H1 (cell line): ENCODE results near the gene CLBA1. TPM values are rescaled to one million over a fixed set of nuclear protein-coding genes. Genes with fewer than 3 reads are reported as not detected.

Experiments used
- CTCF ChIA-PET: fragments of 300-600 bp; sonication (Branson Sonifier 250); formaldehyde crosslinking; loops from one replicate; lab custom pipeline; 2021; ENCODE audit not compliant: partially characterized antibody; lab: Charles Lee
- POLR2A ChIA-PET: fragments of 300-600 bp; sonication (Branson Sonifier 250); formaldehyde crosslinking; loops from one replicate; lab custom pipeline; 2021; ENCODE audit warnings: inconsistent platforms; ENCODE audit not compliant: partially characterized antibody; lab: Charles Lee
- DNase-seq, 2 experiments: peaks; one replicate each; pipeline versions ENCODE4 v3.0.0 to v3.0.0-alpha.2; 2010 to 2022; ENCODE audit warnings: low spot score in 2 of 2, low read depth in 1 of 2, mixed read lengths in 1 of 2
- FAIRE-seq: peaks from 2 replicates; lab custom pipeline; 2011; peaks lifted over from hg19 to GRCh38; lab: Jason Lieb, UNC
- H2AFZ ChIP-seq: 2 replicates; pipeline ENCODE4 v1.8.1; 2012; ENCODE audit warnings: low read length, inconsistent platforms
- H2AK5ac ChIP-seq: 2 replicates; pipeline ENCODE4 v1.6.1; 2013; ENCODE audit warnings: low read depth, low read length
- H2BK120ac ChIP-seq: replicated peaks from 2 replicates; pipeline ENCODE3; 2013; ENCODE audit warnings: low read depth, low read length, inconsistent platforms
- H2BK12ac ChIP-seq: 2 replicates; pipeline ENCODE4 v1.6.1; 2013; ENCODE audit warnings: low read depth, low read length
- H2BK15ac ChIP-seq: 2 replicates; pipeline ENCODE4 v1.6.1; 2013; ENCODE audit warnings: low read length
- H2BK20ac ChIP-seq: 2 replicates; pipeline ENCODE4 v1.6.1; 2013; ENCODE audit warnings: low read length
- H2BK5ac ChIP-seq: 2 replicates; pipeline ENCODE4 v1.6.1; 2013; ENCODE audit warnings: low read depth, low read length
- H3K14ac ChIP-seq: 2 replicates; pipeline ENCODE4 v1.6.1; 2013; ENCODE audit warnings: inconsistent platforms; ENCODE audit not compliant: insufficient read length
- H3K18ac ChIP-seq: 2 replicates; pipeline ENCODE4 v1.6.1; 2013; ENCODE audit warnings: low read length; ENCODE audit errors: extremely low read depth
- H3K23ac ChIP-seq: 2 replicates; pipeline ENCODE4 v1.6.1; 2013; ENCODE audit warnings: inconsistent platforms; ENCODE audit not compliant: insufficient read length
- H3K23me2 ChIP-seq: 2 replicates; pipeline ENCODE4 v1.6.1; 2013; ENCODE audit warnings: low read depth, low read length
- H3K27ac ChIP-seq: 2 replicates; pipeline ENCODE4 v1.6.1; 2011; ENCODE audit warnings: low read depth, low read length, inconsistent platforms
- H3K27me3 ChIP-seq, 4 experiments: replicated peaks in 1 of 4; 1 replicate in 1 of 4; 2 replicates in 3 of 4; pipeline versions ENCODE4 v1.6.1 to v1.8.1; 2011 to 2013; ENCODE audit warnings: low read length in 3 of 4, mild to moderate bottlenecking in 3 of 4, inconsistent platforms in 2 of 4, mixed read lengths in 2 of 4, moderate library complexity in 1 of 4; ENCODE audit not compliant: control insufficient read depth in 3 of 4, insufficient read depth in 3 of 4; ENCODE audit errors: extremely low read depth in 1 of 4
- H3K36me3 ChIP-seq, 4 experiments: 2 replicates each; pipeline versions ENCODE4 v1.6.1 to v1.8.1; 2011 to 2013; ENCODE audit warnings: mild to moderate bottlenecking in 4 of 4, low read length in 3 of 4, moderate library complexity in 2 of 4, control low read depth in 1 of 4, inconsistent platforms in 1 of 4; ENCODE audit not compliant: insufficient read depth in 4 of 4, control insufficient read depth in 2 of 4
- H3K4ac ChIP-seq: replicated peaks from 2 replicates; pipeline ENCODE3; 2013; ENCODE audit warnings: low read length, low read depth, mixed read lengths, inconsistent platforms; ENCODE audit not compliant: insufficient read length
- H3K4me1 ChIP-seq, 4 experiments: replicated peaks in 1 of 4; 1 replicate in 1 of 4; 2 replicates in 3 of 4; pipeline versions ENCODE4 v1.6.1 to v1.8.1; 2011 to 2013; ENCODE audit warnings: low read length in 3 of 4, inconsistent platforms in 2 of 4, mixed read lengths in 1 of 4; ENCODE audit not compliant: insufficient read depth in 4 of 4, control insufficient read depth in 3 of 4
- H3K4me2 ChIP-seq, 2 experiments: 2 replicates each; pipeline versions ENCODE4 v1.6.1 to v1.8.1; 2011 to 2013; ENCODE audit warnings: low read depth in 2 of 2, low read length in 2 of 2, control low read depth in 1 of 2, inconsistent platforms in 1 of 2, mild to moderate bottlenecking in 1 of 2; ENCODE audit not compliant: insufficient read depth in 1 of 2
- H3K4me3 ChIP-seq, 4 experiments: fragments of 200-600, 300-600 bp in 1 of 4; sonication (generic), shearing (Covaris generic), sonication (Bioruptor Twin) in 1 of 4; 2 replicates each; pipeline versions ENCODE4 v1.5.1 to v1.8.1; 2011 to 2016; ENCODE audit warnings: low read length in 4 of 4, low read depth in 3 of 4, control low read depth in 2 of 4, inconsistent platforms in 2 of 4, mild to moderate bottlenecking in 2 of 4, mixed read lengths in 1 of 4, moderate library complexity in 1 of 4; ENCODE audit not compliant: insufficient read depth in 2 of 4; ENCODE audit errors: extremely low read depth in 1 of 4
- H3K56ac ChIP-seq: replicated peaks from 2 replicates; pipeline ENCODE3; 2013; ENCODE audit warnings: low read depth, mild to moderate bottlenecking, mixed read lengths, low read length, inconsistent platforms; ENCODE audit not compliant: insufficient read length
- H3K79me1 ChIP-seq: 2 replicates; pipeline ENCODE4 v1.6.1; 2013; ENCODE audit warnings: low read depth, low read length, control low read depth
- H3K79me2 ChIP-seq, 2 experiments: 2 replicates each; pipeline versions ENCODE4 v1.6.1 to v1.8.1; 2012 to 2013; ENCODE audit warnings: low read length in 2 of 2, mild to moderate bottlenecking in 2 of 2, inconsistent platforms in 1 of 2; ENCODE audit not compliant: insufficient read depth in 2 of 2, control insufficient read depth in 1 of 2
- H3K9ac ChIP-seq, 4 experiments: replicated peaks in 1 of 4; 1 replicate in 1 of 4; 2 replicates in 3 of 4; pipeline versions ENCODE4 v1.6.1 to v1.8.1; 2011 to 2013; ENCODE audit warnings: low read depth in 3 of 4, low read length in 3 of 4, control low read depth in 2 of 4, mild to moderate bottlenecking in 2 of 4, moderate library complexity in 2 of 4, inconsistent platforms in 1 of 4; ENCODE audit errors: extremely low read depth in 1 of 4
- H3K9me3 ChIP-seq, 2 experiments: 2 replicates each; pipeline versions ENCODE4 v1.6.1 to v1.8.1; 2012 to 2013; ENCODE audit warnings: mild to moderate bottlenecking in 2 of 2, moderate library complexity in 2 of 2, control low read depth in 1 of 2, inconsistent platforms in 1 of 2, low read depth in 1 of 2, low read length in 1 of 2, mixed read lengths in 1 of 2; ENCODE audit not compliant: insufficient read depth in 2 of 2
- H4K20me1 ChIP-seq, 2 experiments: replicated peaks in 1 of 2; 2 replicates each; pipeline versions ENCODE3 to v1.8.1; 2011 to 2013; ENCODE audit warnings: inconsistent platforms in 2 of 2, low read length in 2 of 2, mild to moderate bottlenecking in 1 of 2; ENCODE audit not compliant: insufficient read depth in 2 of 2, control insufficient read depth in 1 of 2
- H4K5ac ChIP-seq: 2 replicates; pipeline ENCODE4 v1.6.1; 2013; ENCODE audit warnings: low read length, low read depth, mixed read lengths, inconsistent platforms; ENCODE audit not compliant: insufficient read length
- H4K8ac ChIP-seq: 2 replicates; pipeline ENCODE4 v1.8.0; 2013; ENCODE audit warnings: mild to moderate bottlenecking, moderate library complexity, low read length, inconsistent platforms; ENCODE audit not compliant: insufficient read depth; ENCODE audit errors: extremely low read depth
- H4K91ac ChIP-seq: replicated peaks from 2 replicates; pipeline ENCODE3; 2013; ENCODE audit warnings: low read length, mixed read lengths, inconsistent platforms; ENCODE audit not compliant: insufficient read length
- ATF3 ChIP-seq: IDR thresholded peaks from 2 replicates; pipeline ENCODE4 v1.6.1; 2011; ENCODE audit warnings: low read depth, mild to moderate bottlenecking, low read length; ENCODE audit not compliant: insufficient read depth
- CBX5 ChIP-seq: fragments of 300-800, 300-1000 bp; sonication (generic); IDR thresholded peaks from 2 replicates; pipeline ENCODE4 v1.7.1; 2016; ENCODE audit warnings: antibody characterized with exemption, low read length, low read depth
- CBX8 ChIP-seq: fragments of 300-800, 300-1000 bp; sonication (generic); IDR thresholded peaks from 2 replicates; pipeline ENCODE4 v1.7.1; 2016; ENCODE audit warnings: low read depth, low read length, borderline replicate concordance
- GABPA ChIP-seq: IDR thresholded peaks from 2 replicates; pipeline ENCODE4 v1.6.1; 2011; ENCODE audit warnings: mild to moderate bottlenecking, low read length, moderate library complexity, borderline replicate concordance; ENCODE audit not compliant: insufficient read depth
- HDAC6 ChIP-seq: IDR thresholded peaks from one replicate; pipeline ENCODE4 v1.7.1; 2012; ENCODE audit warnings: low read depth, mild to moderate bottlenecking, inconsistent platforms, low read length, moderate library complexity
- RAD21 ChIP-seq, 2 experiments: IDR thresholded peaks in 1 of 2; conservative IDR thresholded peaks in 1 of 2; 2 replicates each; pipeline ENCODE4 v1.6.1; 2011; ENCODE audit warnings: low read depth in 2 of 2, low read length in 2 of 2, improper control_type of control experiment in 1 of 2, inconsistent platforms in 1 of 2, mild to moderate bottlenecking in 1 of 2, moderate library complexity in 1 of 2
- RNF2 ChIP-seq: fragments of 200-900, 300-1000 bp; sonication (generic); IDR thresholded peaks from 2 replicates; pipeline ENCODE4 v1.7.1; 2016; ENCODE audit warnings: borderline replicate concordance, low read depth, mild to moderate bottlenecking, antibody characterized with exemption, low read length; ENCODE audit not compliant: poor library complexity, severe bottlenecking; ENCODE audit errors: missing control alignments
- SIRT6 ChIP-seq: IDR thresholded peaks from one replicate; pipeline ENCODE4 v1.7.1; 2012; ENCODE audit warnings: low read length, inconsistent platforms
- SP1 ChIP-seq: IDR thresholded peaks from 2 replicates; pipeline ENCODE4 v1.6.1; 2011; ENCODE audit warnings: low read depth, low read length
- YY1 ChIP-seq: IDR thresholded peaks from 2 replicates; pipeline ENCODE4 v1.6.1; 2011; ENCODE audit warnings: low read depth, mild to moderate bottlenecking, low read length
- ZNF274 ChIP-seq: IDR thresholded peaks from 2 replicates; pipeline ENCODE4 v1.7.0; 2012; ENCODE audit warnings: low read length, borderline replicate concordance; ENCODE audit errors: extremely low read depth
- WGBS, 2 experiments: shearing (Covaris generic) in 1 of 2; methylation state at CpG; one replicate each; pipeline versions ENCODE4 v1.1.6 to v1.1.7; 2013 to 2015; ENCODE audit warnings: low lambda C conversion rate in 2 of 2, mixed read lengths in 2 of 2, inconsistent platforms in 1 of 2, low coverage in 1 of 2, missing lambda C conversion rate in 1 of 2; ENCODE audit not compliant: insufficient replicate concordance in 2 of 2, insufficient coverage in 1 of 2, insufficient read length in 1 of 2; ENCODE audit errors: extremely low coverage in 1 of 2, missing lambda C conversion rate in 1 of 2; 5-methylcytosine and 5-hydroxymethylcytosine counted together
- polyA plus RNA-seq, 7 experiments: library from polyadenylated mRNA; depleted of rRNA in 3 of 7; stranded (reverse) in 5 of 7; unstranded in 2 of 7; fragments of >200 nt in 5 of 7; fragments of 200-250 nt in 2 of 7; gene quantifications; 1 replicate in 5 of 7; 2 replicates in 1 of 7; 4 replicates in 1 of 7; pipeline versions ENCODE4 v1.2.1 to v1.2.3, GENCODE V29; 2011 to 2013; ENCODE audit warnings: missing spikeins in 2 of 7, mixed read lengths in 2 of 7
- total RNA-seq: library from RNA; stranded (reverse); fragmentation: NEBNext Ultra II Directional; extraction: Animal tissue kit (Norgen Biotek cat#: 25700); gene quantifications from 2 replicates; pipeline ENCODE4 v1.2.1, GENCODE V29; 2021

Gene CLBA1
- total and polyA plus RNA-seq, 2 of the 8 experiments (the other 6 are each of a cell fraction or from before 2014, with no cell fraction given) = 1.6 to 2.4 TPM

GRCh38 chr14:104936361-104937155, 49.0 kb upstream of the CLBA1 start:
- POLR2A ChIA-PET = no interaction called here
- Histone ChIP-seq H3K18ac (no peak overlapping the region), H2BK120ac (no peak overlapping the region), H2BK5ac (no peak overlapping the region), H2BK15ac (no peak overlapping the region), H4K5ac (no peak overlapping the region), H3K27ac (no peak overlapping the region), H3K27me3 (peaks cover 22 to 75% (median 46%) of the 10 kb centered on the region in 4 experiments), H3K14ac (no peak overlapping the region), H4K20me1 (no peaks in the 10 kb centered on the region), H3K79me1 (no peaks in the 10 kb centered on the region), H3K9ac (no peak overlapping the region), H3K4me2 (no peak overlapping the region), H2AFZ (no peak overlapping the region), H4K8ac (no peak overlapping the region), H3K56ac (no peak overlapping the region), H2AK5ac (no peak overlapping the region), H3K79me2 (no peaks in the 10 kb centered on the region), H3K36me3 (peaks cover 0 to 4% (median 0%) of the 10 kb centered on the region in 4 experiments; a peak in 1 of 8 replicates), H3K4me3 (no peak overlapping the region), H3K23me2 (peaks cover 12% of the 10 kb centered on the region; the same call in 1 of the 2 replicates), H2BK20ac (no peak overlapping the region), H4K91ac (no peak overlapping the region), H3K9me3 (peaks cover 0 to under 1% of the 10 kb centered on the region in 2 experiments; a peak in 1 of 4 replicates), H3K4ac (no peak overlapping the region), H3K4me1 (peaks cover 0 to 12% (median 8%) of the 10 kb centered on the region in 4 experiments; a peak in 5 of 7 replicates), H2BK12ac (no peak overlapping the region), H3K23ac (no peak overlapping the region)
- DNase-seq = no peak
- FAIRE-seq = no peak
- CTCF ChIA-PET = interaction anchor here (0.6 to 4.5 kb wide), 10 partner anchors 8 to 305 kb away, joined by 3 to 21 read pairs (median 3); no protein-coding TSS in a partner anchor
- WGBS, 2 experiments = 72% methylated on average over 9 of the region's 10 CpGs; no CpG with 5 or more reads in 1 of the 2 experiments
- TF ChIP-seq RNF2 (no peak), ZNF274 (no peak), CBX8 (no peak), CBX5 (no peak), HDAC6 (no peak), SP1 (no peak), ATF3 (no peak), GABPA (no peak), YY1 (no peak), RAD21 (IDR thresholded peaks at IDR 0.05 in 1 of 2, conservative IDR thresholded peaks at IDR 0.05 in 1 of 2; ENCODE audit: low read depth in 2 of 2, low read length in 2 of 2) (no peak), SIRT6 (no peak)
